HG03520 (cell line): ENCODE measurements around the gene RELA.

Source experiments
- ATAC-seq: cut with Tn5 transposase; IDR thresholded peaks from one replicate; pipeline ENCODE4 v1.9.1; 2021; ENCODE audit warnings: mild to moderate bottlenecking, moderate library complexity; ENCODE audit not compliant: unreplicated experiment

RELA gene

GRCh38 chr11:65615229-65615949, 47.3 kb downstream of the RELA start, which contains the start of gene PCNX3:
PCNX3 (plus strand) TSS chr11:65615776; CDS start chr11:65616312, 536 bp downstream.
- ATAC-seq, result peak; percentile 77

DNA sequence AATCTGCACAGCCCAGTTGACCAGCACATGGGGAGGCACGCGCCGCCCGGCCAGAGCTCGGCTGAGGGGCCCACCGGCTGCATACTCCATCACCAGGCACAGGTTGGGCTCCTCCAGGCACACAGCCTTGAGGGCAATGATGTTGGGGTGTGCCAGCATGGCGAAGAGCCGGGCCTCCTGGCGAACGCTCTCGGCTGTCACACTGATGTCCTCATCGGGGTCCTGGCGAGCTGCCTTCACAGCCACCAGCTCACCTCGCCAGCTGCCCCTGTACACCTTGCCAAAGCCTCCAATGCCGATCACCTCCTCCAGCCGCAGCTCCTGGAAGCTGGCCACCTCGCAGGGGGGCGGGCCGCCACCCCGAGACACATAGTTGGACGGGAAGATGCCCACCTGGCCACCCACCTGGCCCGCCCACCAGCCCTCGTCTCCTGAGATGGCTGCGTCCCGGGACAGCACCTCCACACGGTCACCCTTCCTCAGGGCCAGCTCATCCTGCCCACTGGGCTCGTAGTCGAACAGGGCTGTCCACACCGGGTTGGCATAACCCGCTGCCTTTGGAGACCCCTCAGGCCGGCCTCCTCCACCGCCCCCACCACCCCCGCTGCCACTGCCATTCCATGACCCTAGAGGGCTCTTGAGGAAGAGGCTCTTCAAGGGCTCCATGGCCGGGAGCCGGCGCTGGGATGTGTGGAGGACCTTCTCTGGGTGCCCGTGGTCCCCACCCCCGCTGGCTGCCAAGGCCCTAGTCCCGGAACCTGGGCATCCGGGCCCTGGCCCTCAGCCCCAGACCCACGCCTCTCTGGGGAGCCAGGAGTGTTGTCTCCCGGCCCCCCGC, 49.4 kb downstream of the RELA start:
- ATAC-seq, result no peak

DNA sequence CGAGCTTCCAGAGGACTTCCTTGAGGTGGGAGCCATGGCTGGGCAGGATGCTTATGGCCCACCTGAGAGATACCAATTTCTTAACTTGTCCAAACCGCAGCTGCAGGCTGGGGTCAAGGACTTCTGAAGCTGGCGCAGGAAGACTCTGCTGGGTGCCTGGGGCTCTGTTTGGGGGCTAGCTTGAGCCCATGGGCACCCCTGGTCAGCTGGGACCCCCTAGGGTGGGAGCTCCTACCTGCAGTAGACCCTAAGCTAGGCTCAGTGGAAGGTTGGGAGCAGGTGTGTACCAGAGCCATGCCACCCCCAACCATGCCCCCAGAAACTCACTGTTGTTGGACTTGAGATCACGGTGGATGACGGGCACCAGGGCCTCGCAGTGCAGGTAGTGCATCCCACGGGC, 50.0 kb downstream of the RELA start:
- no peak for ATAC-seq

- no peak for ATAC-seq
Observed at GRCh38 chr11:65611758-65612603, 50.7 kb downstream of the RELA start.

DNA sequence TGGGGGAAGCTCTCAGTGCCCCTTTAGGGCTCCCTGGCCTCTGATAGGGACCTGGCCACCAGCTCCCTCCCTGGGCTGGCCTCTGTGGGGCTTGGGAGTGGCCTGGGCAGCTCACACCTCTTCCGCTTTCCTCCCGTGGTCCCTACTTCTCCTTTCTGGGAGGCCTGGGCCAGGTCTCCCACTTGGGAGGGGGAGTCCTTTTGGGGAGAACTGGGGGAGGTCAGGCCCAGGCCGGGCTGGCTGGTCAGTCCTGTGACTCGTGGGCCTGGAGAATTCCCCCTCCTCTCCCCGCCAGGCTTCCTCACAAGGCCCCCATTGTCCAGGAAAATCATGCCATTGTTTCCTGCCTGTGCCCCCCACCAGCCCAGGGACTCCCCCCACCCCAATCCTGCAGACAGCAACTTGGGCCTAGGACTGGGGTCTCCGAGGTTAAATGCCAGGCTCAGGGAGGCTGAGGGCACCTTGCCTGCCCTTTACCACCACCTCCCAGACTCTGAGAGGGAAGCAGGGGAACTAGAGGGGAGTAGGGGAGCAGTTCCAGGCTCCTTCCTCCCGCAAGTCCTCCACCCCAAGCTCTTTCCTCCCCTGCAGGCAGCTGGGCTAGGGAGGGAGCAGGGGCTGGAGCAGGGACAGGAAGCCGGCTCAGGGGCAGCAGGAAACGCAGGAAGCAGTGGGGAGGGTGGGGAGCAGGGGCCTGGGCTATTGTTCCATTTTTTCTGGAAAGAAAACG, 51.5 kb downstream of the RELA start:
- no peak for ATAC-seq

DNA sequence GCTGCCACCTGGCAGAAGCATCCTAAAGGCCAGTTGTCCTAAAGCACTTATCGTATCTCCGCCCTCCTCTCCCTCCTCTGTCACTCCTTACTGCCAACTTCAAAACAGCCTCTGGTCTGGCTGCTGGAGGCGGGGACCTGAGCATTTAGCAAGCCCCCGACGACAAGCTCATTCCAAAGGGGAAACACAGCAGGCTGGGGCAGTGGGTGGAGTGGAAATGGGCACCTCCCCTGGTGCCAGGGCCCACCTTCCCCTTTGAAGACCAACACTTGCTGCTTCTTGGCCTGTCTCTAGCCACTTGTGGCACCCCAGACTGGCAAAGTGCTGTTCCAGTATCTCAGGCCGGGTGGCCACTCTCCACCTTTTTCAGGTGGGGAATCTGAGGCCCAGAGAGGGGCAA, 52.3 kb downstream of the RELA start:
- ATAC-seq, result no peak

GRCh38 chr11:65609665-65610064, 53.1 kb downstream of the RELA start:
- no peak for ATAC-seq

- no peak for ATAC-seq
Observed at GRCh38 chr11:65609229-65609628, 53.5 kb downstream of the RELA start.

DNA sequence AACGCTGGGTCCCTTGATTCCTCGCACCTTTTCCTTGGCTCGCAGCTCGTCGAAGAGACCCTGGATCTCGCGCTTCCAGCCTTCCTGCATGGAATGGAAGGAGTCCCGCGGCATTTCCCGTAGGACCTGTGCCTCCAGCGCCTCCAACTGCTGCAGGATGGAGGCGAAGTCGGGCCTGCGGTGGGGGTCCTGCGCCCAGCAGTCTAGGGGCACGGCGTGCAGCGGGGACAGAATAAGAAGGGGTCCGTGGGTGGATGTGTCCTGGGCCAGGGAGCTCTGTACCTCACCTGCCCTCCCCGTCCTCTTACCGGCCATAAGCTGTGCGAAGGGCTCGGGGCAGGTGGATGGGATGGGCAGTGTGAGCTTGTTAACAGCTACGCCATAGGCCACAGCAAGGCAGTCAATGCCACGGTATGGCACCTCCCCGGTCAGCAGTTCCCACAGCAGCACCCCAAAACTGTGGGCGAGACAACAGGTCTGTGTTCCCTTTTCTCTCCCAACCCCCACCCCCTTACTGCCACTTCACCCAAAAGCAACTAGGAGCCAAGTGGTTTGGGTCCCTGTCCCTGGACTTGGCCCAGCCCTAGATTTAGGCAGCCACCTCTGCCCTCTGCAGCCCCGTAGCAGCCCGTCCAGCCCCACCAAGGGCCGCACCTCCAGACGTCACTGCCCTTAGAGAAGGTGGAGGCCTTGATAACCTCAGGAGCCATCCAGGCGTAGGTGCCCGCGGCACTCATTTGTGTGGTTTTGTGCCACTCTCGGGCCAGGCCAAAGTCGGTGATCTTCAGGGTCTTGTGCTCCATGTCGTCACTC, 54.9 kb downstream of the RELA start:
- ATAC-seq, result no peak

DNA sequence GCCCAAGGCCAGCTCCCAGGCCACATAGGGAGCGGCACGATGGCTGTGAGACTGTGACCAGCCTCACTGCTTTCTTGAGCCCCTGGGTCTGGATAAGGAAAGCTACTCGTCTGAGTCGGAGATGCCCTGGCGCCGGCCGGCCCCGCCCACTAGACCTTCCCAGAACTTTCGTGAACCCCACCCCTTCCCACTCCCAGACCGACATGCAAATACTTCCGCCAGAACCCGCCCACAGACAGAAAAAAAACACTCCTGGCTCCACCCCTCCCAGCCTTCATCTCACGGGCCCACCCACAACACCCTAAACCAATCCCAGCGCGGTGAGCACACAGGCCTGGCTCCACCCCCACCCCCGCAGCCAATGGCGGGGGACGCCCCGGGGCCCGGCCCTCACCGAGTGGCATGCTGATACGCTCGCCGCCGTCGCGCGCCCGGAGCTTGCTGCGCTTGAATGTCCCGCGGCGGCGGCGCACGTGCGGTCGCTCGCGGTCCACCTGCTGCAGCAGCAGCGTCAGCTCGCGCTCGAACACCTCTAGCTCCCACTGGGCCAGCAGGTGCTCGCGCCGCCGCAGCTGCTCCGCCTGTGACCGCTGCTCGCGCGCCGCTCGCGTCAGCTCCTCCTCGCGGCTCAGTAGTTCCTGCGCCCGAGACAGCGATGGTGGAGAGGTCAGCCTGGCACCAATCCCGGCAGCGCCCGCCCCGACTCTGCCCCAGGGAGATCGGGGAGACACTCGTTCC, 55.7 kb downstream of the RELA start:
- ATAC-seq, result no peak

GRCh38 chr11:65604258-65604657, 58.5 kb downstream of the RELA start:
- ATAC-seq, result no peak
